Measurements from ENCODE around the gene SLC1A4.

SLC1A4 gene

DNA sequence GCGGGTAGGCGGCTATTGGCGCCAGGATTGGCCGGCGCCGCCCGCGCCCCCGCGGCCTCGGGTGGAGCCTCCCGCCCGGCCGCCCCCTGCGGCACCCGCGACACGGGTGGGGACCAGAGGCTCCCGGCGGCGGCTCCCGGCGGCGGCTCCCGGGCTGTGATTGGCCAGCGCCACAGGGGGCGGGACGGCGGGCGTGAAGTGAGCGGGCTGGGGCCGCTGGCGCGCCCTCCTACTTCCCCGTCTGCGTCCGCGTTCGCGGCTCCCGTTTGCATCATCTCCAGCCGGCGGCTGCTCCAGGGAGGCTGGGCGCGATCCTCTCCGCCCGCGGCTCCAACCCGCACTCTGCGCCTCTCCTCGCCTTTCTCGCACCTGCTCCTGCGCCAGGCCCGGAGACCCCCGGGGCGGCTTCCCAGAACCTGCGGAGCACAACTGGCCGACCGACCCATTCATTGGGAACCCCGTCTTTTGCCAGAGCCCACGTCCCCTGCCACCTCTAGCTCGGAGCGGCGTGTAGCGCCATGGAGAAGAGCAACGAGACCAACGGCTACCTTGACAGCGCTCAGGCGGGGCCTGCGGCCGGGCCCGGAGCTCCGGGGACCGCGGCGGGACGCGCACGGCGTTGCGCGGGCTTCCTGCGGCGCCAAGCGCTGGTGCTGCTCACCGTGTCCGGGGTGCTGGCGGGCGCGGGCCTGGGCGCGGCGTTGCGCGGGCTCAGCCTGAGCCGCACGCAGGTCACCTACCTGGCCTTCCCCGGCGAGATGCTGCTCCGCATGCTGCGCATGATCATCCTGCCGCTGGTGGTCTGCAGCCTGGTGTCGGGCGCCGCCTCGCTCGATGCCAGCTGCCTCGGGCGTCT, at the start of gene SLC1A4:
Gene SLC1A4, plus strand, starts transcription at position 274 of the 856 bp plus-strand sequence. Its CDS starts 245 bp downstream, at position 519.
- peak within 1 kb of the TSS; percentile 51 to 96 (median 90) for H3K27ac ChIP-seq
- H3K4me3 ChIP-seq = peak within 1 kb of the TSS; percentile 66 to 81 (median 74)

DNA sequence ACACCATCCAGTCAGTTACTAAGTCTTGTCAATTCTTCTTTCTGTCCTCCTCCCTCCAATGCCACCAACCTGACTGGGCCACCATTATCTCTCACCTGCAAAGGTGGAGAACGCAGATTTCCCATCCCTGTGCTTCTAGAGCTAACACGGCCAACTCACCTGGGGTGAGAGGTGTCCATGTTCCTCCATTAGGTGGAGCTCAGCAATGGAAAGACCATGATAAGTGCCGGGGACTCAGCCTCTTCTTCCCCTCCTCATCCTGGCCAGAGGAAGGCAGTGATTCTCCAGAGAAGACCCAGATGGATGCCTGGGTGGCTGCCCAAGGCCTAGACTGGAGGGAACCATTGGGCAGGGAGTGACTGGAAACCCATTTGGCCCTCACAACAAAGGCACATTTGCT, 48.1 kb upstream of the SLC1A4 start:
- Histone ChIP-seq H3K27ac (no peak overlapping the region), H3K4me3 (no peak overlapping the region)

DNA sequence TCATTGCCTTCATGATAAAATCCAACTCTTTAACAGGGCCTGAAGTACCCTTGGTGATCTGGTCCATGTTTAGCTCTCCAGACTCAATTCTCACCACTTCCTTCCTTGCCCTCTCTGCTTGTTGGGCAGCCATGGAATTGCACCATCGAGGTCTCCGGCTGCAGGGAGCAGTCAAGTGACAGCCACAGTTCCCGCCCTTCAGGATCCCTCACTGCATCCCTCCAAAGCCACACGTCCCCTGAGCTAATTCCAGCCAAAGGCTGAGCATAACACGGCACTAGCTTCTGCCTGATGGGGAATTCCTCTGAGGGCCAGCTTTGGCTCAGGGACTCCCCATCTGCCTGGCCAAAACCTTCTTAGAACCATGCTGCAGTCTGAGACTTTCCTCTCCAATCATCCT, 47.4 kb upstream of the SLC1A4 start:
- no peak overlapping the region for H3K4me3 ChIP-seq
- no peak overlapping the region for H3K27ac ChIP-seq

DNA sequence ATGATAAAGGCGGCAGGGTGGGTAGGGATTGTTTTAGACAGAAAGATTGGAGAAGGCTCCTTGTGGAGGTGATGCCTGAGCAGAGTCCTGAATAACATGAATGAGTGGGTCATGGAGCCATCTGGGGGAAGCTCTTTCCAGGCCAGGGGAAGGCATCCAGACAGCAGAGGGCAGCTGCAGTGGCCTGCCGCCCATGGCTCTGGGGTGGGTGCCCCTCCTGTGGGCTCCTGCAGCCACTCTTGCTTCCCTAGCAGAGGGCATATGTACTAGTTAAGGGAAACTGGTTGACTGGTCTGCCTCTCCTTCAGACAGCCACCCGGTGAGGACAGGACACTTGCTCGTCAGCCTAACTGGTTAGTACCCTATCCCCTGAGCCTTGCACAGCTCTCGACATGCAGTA, 46.5 kb upstream of the SLC1A4 start:
- Histone ChIP-seq H3K4me3 (no peak overlapping the region), H3K27ac (peak overlapping the region in 1 of 21 experiments; percentile 4)

DNA sequence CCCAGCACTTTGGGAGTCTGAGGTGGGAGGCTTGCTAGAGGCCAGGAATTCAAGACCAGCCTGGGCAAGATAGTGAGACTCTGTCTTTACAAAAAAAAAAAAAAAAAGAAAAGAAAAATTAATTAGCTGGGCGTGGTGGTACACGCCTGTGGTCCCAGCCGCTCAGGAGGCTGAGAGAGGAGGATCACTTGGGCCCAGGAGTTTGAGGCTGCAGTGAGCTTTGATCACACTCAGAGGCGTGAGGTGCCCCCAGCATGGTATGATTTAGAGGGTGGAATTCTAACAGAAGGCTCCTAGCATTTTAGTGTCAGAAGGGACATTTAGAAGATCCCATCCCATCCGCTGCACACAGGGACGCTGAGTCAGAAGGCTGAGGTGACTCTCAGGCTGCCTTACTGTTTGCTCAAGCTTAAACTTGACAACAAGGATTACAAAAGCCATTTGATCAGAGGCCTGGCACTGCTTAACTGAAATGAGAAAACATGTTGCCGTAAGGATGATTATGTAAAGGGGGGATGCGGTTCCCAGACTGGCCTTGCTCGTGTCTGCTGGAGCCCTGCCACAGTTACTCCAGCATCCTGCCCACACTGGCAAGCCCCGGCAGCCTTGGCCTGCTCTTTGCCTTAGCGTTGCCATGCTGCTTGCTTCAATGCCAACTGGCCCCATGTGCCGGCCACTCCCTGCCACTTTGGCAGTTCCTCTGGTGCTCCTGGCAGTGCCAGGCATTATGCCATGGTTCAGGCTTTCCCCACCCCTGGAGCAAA, 45.6 kb upstream of the SLC1A4 start:
- H3K4me3 ChIP-seq = no peak overlapping the region
- peak overlapping the region in 8 of 21 experiments; percentile 4 to 89 (median 16) for H3K27ac ChIP-seq

DNA sequence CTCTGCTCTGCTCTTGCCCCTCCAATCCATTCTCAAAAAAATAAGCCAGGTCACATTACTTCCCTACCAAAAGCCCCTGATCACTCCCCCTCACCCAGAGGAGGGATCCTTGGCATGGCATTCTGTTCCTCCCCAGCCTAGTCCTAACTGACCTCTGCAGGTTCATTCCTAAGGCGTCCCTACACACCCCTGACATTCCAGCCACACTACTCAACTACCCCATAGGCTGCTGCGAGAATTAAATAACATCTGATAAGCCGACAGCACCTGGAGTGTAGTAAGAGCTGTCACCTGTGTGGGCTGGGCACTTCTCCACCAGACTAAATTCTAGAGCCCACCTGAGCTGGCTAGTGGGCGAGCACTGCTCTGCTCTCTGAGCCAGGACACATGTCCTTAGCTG, 44.7 kb upstream of the SLC1A4 start:
- H3K27ac ChIP-seq = peak overlapping the region in 8 of 21 experiments; percentile 7 to 89 (median 58)
- no peak overlapping the region for H3K4me3 ChIP-seq

DNA sequence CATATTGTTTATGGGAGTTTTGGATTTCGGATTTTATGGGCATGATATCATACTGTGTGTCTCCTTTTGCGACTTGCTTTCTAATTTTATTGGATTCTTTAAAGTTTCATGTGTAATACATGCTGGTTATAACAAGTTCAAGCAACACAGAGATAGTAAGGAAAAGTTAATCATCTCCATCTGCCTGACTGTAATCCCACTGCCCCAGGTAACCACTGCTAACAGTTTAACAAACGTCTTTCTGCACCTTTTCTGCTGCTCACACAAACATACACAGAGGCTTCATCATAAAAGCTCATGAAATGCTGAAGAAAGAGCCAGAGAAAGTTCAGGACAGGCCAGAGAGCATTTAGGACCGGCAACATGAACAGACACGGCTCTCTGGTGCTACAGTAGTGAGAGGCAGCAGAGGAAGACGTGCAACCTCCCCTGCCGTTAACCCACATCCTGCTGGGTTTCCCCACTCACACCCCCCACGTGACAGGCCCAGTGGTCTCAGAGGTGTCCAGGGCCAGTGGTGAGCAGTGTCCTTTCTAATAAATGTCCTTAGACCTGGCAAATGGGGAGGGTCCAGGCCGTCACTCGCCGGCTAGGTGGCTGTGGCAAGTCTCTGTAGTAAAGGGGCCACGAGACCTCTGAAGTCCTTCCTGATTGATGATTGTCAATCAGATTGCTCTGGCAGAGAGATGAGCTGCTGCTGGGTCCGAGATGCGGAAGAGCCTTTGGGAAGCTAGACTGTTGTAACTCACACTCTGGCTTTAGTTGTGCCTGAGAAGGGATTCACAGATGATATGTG, 43.0 kb upstream of the SLC1A4 start:
- H3K4me3 ChIP-seq = no peak overlapping the region

DNA sequence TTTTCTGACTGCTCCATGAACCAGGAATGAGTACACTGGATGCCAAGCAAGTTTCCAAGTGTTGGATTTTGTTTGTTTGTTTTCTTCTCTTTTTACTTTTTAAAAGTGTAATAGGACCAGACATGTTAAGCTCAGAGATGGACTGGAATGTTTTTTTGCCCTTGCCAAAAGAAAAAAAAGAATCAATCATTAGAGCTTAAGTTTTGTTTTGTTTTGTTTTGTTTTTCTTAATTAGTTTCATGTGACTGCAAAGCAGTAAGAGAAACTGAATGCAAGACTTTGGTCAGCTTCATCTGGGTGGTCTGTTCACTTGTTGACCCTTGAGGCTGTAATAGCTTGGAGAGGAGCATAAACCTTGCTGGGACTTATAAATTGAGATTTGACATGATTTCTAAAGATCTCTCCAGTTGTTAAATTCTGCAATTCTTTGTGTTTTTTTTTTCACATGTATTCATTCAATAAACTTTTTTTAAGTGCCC, 42.4 kb upstream of the SLC1A4 start:
- Histone ChIP-seq H3K27ac (peak overlapping the region in 20 of 21 experiments; percentile 2 to 89 (median 65)), H3K4me3 (no peak overlapping the region)

More for the DNA sequence above, 43.0 kb upstream of the SLC1A4 start:
- peak overlapping the region in 20 of 21 experiments; percentile 2 to 89 (median 65) for H3K27ac ChIP-seq

DNA sequence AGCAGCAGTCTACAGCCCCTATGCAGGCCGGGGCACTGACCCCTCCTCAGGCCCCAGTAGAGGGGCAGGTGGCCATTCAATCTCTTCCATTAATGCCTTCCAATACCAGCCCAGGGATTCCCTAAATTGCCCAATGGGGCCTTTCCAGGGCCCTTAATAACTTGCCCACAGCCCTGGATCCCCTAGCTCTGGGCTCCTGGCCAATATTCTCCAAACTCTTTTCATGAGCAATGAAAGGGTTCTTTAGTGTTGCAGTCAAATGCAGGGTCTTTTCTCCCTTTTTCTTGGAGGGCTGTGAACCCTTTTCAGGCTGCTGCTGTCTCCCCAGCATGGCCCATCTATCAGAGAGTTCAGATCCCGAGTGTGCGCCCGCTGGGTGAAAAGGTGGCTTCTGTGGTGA, 41.3 kb upstream of the SLC1A4 start:
- no peak overlapping the region for H3K4me3 ChIP-seq
- H3K27ac ChIP-seq = peak overlapping the region in 5 of 21 experiments; percentile 7 to 89 (median 55)

DNA sequence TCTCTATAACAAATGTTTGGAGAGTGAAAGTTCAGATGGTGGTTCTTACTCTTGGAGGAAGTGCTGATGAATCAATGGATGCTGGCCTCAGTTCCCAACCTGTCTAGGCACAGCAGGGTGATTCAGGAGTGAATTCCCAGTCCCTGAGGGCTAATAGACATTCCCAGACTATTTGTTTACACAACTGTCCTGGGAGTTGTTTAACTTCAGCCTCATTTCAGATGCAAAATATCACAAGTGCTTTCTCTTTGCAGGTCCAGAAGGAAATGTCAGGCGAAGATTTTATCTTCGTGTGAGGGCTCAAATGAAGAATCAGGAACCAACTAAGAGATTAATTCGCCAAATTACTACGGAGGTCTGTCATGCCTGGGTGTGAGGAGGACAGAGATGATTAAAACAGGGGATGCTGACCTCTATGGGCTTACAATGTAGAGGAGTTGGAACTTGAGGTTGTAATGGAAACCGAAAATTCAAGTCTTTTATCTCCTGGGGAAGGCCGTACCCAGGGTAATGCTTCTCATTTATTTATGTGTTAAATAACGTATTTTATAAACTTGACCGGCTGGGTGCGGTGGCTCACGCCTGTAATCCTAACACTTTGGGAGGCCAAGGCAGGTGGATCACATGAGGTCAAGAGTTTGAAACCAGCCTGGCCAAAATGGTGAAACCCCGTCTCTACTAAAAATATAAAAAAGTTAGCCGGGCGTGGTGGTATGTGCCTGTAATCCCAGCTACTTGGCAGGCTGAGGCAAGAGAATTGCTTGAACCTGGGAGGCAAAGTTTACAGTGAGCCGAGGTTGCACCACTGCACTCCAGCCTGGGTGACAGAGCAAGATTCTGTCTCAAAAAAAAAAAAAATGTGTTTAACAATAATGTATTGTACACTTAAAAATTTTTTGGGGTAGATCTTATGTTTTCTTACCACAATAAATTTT, 38.7 kb upstream of the SLC1A4 start:
- H3K27ac ChIP-seq = peak overlapping the region in 4 of 21 experiments; percentile 13 to 68 (median 28)

DNA sequence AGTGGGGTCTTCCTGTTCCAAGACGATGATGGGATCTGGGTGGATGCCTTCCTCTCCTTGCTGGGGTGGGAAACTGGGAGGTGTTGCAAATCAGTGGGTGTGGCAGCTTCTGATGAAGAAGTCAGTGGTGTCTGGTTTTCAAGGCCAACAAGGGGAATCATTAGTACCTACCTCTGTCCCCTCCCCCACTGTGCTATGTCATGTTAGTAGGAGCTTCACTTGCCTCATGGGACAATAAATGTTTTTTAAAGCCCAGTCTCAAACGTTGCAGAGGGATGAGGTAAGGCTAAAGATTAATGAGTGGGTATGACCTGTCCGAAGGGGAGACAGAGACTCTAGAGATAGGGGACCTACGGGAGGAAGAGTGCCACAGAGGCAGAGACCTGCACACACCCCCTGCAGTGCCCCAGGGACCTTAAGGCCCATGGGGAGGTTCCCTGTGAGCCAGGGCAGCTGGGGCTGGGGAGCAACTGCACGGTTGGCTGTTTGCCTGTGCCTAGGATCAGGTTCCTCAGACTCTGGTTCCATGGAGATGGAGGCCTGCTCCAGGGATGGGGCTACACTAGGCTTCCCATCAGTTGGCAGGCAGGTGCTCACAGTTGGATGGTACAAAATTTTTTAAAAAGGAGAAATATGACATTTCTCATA, 37.8 kb upstream of the SLC1A4 start:
- no peak overlapping the region for H3K4me3 ChIP-seq
- H3K27ac ChIP-seq = peak overlapping the region in 3 of 21 experiments; percentile 12 to 58 (median 55)

More for the DNA sequence above, 38.7 kb upstream of the SLC1A4 start:
- no peak overlapping the region for H3K4me3 ChIP-seq

DNA sequence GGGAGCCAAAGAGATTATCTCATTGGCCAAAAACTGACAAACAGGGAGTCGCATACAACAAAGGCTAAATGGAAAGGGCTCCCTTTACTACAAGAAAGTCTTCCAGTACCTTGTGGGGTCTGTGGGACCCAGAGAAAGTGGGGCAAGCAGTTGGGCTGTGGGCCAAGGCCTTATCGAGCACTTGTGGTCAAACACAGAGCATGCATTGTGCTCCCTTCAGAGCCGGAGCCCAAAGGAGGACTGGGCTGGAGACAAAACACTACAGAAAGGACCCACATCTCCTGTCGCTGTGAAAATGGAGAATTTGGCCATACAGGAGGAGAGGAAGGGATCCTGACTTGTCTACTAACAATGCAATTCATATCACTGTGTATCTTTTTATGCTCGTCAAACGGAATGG, 37.1 kb upstream of the SLC1A4 start:
- peak overlapping the region in 1 of 21 experiments; percentile 19 for H3K27ac ChIP-seq
- no peak overlapping the region for H3K4me3 ChIP-seq

DNA sequence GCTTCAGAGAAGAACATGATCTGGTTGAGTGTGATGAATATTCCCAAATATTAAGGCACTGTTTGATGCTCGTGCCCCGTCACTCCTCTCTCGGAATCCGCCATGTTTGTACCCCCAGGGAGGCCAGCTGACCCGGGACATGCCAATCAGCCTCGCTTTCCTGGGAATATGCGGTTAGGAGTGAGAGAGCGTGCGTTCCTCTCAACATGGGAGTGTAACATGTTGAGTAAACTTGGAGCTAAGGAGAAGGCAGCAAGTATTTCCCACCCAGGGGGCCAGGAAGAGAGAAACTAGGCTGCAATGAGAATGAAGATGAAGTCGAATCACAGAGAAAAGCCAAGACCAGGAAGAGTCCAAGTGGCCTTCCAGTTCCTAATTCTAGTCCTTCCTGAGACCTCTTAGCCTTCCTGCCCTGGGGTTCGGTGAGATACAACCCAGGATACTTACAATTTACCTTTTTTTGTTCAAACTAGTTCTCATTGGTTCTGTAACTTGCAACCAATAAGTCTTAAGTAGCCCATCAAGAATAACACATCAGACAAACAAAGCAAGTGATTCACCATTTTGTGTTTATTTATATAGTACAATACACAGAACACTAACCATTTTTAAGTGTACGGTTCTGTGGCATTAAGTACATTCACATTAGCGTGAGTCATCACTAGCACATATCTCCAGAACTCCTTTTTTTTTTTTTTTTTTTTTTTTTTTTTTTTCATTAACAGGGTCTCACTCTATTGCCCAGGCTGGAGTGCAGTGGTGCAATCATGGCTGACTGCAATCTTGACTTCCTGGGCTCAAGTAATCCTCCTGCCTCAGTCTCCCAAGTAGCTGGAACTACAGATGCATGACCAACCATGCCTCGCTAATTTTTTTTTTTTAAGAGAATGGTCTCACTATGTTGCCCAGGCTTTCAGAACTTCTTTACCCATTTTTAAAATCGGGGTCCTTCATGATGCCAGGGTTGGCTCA, 36.4 kb upstream of the SLC1A4 start:
- no peak overlapping the region for H3K4me3 ChIP-seq

DNA sequence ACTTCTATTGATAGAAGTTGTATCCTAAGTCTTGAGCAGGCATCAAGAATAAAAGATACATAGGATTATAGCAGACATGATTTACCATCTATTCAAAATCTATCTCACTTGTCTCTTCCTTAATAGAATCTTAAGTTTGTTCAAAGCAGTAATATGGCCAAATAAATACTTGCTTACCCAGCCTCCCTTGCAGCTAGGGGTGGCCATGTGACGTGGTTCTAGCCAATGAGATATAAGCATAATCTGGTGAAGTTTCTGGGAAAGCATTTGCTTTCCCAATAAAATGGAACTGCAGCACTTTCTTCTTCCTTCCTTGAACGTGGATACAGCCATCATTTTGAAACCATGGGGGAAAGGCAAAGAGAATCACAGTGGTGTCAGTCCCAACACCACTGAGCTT, 33.7 kb upstream of the SLC1A4 start:
- H3K27ac ChIP-seq = no peak overlapping the region
- no peak overlapping the region for H3K4me3 ChIP-seq

More for the DNA sequence above, 36.4 kb upstream of the SLC1A4 start:
- peak overlapping the region in 1 of 21 experiments; percentile 19 for H3K27ac ChIP-seq

DNA sequence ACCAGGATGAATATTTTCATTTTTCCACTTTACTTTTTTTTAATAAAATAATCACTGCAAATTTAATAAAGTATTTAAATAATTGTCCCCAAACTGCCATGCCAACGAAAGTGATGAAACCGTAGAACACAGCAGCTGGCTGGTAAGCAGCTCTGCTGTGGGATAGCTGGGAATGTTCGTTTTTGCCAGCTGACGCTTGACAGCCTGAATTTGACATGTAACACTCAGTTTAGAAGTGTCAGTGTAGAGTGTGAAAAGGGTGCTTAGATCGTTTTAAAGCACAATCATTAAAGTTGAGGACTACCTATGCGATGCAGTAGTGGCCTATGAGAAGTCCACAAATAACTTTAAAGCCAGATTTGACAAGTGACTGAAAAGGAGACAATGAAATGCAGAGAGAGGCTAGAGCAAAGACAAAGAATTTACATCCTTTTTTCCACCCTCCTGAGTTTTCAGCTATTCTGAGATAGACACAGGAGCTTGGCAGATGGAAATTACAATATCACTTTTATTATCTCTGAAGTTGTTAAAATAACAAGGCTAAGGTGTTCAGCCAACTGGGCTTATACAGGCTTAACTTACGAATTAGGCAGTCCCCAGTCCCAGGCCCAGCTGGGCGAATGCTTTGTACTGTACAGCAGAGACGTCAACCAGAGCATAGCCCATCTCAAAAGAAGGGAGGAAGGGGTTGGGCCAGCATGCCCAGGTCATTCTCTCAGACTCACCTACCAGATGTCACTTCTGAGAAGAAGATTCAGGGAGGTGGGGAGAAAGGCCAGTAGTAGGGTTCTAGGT, 31.9 kb upstream of the SLC1A4 start:
- Histone ChIP-seq H3K4me3 (no peak overlapping the region), H3K27ac (no peak overlapping the region)

DNA sequence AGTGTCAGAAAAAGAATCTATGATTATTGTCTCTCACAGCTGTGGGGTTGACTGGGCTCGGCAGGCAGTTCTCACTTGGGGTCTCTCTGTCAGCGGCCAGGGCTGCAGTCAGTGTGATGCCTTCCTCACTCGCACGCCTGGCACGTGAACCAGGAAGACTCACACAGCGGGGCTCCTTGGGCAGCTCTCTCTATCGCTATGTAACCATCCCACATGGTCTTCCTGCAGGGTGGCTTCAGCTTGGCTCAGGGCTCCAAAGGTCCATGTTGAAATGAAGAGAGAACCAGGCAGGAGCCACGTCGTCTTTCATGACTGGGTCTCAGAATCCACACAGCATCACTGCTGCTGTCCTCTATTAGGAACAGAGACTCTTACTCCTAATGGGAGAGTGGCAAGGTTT, 30.6 kb upstream of the SLC1A4 start:
- H3K27ac ChIP-seq = no peak overlapping the region
- H3K4me3 ChIP-seq = no peak overlapping the region
